Measurements from ENCODE around the gene UPF1. TPM values are rescaled to one million over a fixed set of nuclear protein-coding genes. Genes with fewer than 3 reads are reported as not detected.

Gene UPF1
- total and polyA plus RNA-seq, 2 experiments from 2014 or later, result 36.4 to 121 TPM

- TF ChIP-seq CTCF (IDR thresholded peaks at IDR 0.05; ENCODE audit: low read depth, low read length), result no peak
- H3K27ac ChIP-seq, result no peak overlapping the region
- peaks cover 15% of the 10 kb centered on the region for H3K4me1 ChIP-seq (ENCODE audit: low read depth)
- no peak overlapping the region for H3K4me3 ChIP-seq
- no peaks in the 10 kb centered on the region for H3K36me3 ChIP-seq
- no peaks in the 10 kb centered on the region for H3K9me3 ChIP-seq (ENCODE audit: low read depth)
- H3K27me3 ChIP-seq, result no peaks in the 10 kb centered on the region
- DNase-seq (ENCODE audit: low read depth in 1 of 2, low spot score in 1 of 2), result no peak
These were observed 9.6 kb downstream of the UPF1 start for GRCh38 chr19:18841400-18841799.

- no peak overlapping the region for H3K27ac ChIP-seq
- TF ChIP-seq CTCF (IDR thresholded peaks at IDR 0.05; ENCODE audit: low read depth, low read length), result no peak
- no peaks in the 10 kb centered on the region for H3K36me3 ChIP-seq
- no peak overlapping the region for H3K4me3 ChIP-seq
- no peaks in the 10 kb centered on the region for H3K9me3 ChIP-seq (ENCODE audit: low read depth)
- DNase-seq (ENCODE audit: low read depth in 1 of 2, low spot score in 1 of 2), result peak in 1 of 2 donors; percentile 41
- no peaks in the 10 kb centered on the region for H3K27me3 ChIP-seq
- H3K4me1 ChIP-seq (ENCODE audit: low read depth), result peaks cover 15% of the 10 kb centered on the region
These were observed 10.4 kb downstream of the UPF1 start for GRCh38 chr19:18842166-18842565.

- Histone ChIP-seq H3K27me3 (no peaks in the 10 kb centered on the region), H3K27ac (no peak overlapping the region), H3K4me3 (no peak overlapping the region), H3K4me1 (ENCODE audit: low read depth) (peaks cover 15% of the 10 kb centered on the region), H3K36me3 (peaks cover 7% of the 10 kb centered on the region), H3K9me3 (ENCODE audit: low read depth) (no peaks in the 10 kb centered on the region)
- DNase-seq (ENCODE audit: low read depth in 1 of 2, low spot score in 1 of 2), result no peak
- TF ChIP-seq CTCF (IDR thresholded peaks at IDR 0.05; ENCODE audit: low read depth, low read length), result no peak
These were observed 12.2 kb downstream of the UPF1 start for GRCh38 chr19:18843960-18844359.

- H3K36me3 ChIP-seq, result peaks cover 7% of the 10 kb centered on the region
- no peaks in the 10 kb centered on the region for H3K27me3 ChIP-seq
- no peak overlapping the region for H3K27ac ChIP-seq
- no peak for TF ChIP-seq CTCF (IDR thresholded peaks at IDR 0.05; ENCODE audit: low read depth, low read length)
- peaks cover 6% of the 10 kb centered on the region for H3K4me1 ChIP-seq (ENCODE audit: low read depth)
- no peak for DNase-seq (ENCODE audit: low read depth in 1 of 2, low spot score in 1 of 2)
- H3K9me3 ChIP-seq (ENCODE audit: low read depth), result no peaks in the 10 kb centered on the region
- H3K4me3 ChIP-seq, result no peak overlapping the region
These were observed 13.1 kb downstream of the UPF1 start for GRCh38 chr19:18844806-18845329.

- Histone ChIP-seq H3K27me3 (no peaks in the 10 kb centered on the region), H3K36me3 (peaks cover 14% of the 10 kb centered on the region), H3K27ac (no peak overlapping the region), H3K9me3 (ENCODE audit: low read depth) (no peaks in the 10 kb centered on the region), H3K4me3 (no peak overlapping the region), H3K4me1 (ENCODE audit: low read depth) (peaks cover 4% of the 10 kb centered on the region)
- no peak for DNase-seq (ENCODE audit: low read depth in 1 of 2, low spot score in 1 of 2)
- TF ChIP-seq CTCF (IDR thresholded peaks at IDR 0.05; ENCODE audit: low read depth, low read length), result no peak
These were observed 14.2 kb downstream of the UPF1 start for GRCh38 chr19:18845961-18846360.

Data from cardiac muscle cell (in vitro differentiated cells and primary cell).